Parathyroid adenoma (tissue), 2 donors: Measurements from ENCODE around the gene HAAO.

ENCODE experiments used
- H2AFZ ChIP-seq: fragments of 300-600 bp; sonication (generic); one replicate; pipeline ENCODE4 v1.7.0; 2017; ENCODE audit warnings: antibody characterized with exemption, mild to moderate bottlenecking
- H3K27ac ChIP-seq: fragments of 300-600 bp; sonication (generic); one replicate; pipeline ENCODE4 v1.7.0; 2017
- H3K27me3 ChIP-seq: fragments of 300-600 bp; sonication (generic); one replicate; pipeline ENCODE4 v1.7.0; 2017; ENCODE audit warnings: low read length; ENCODE audit not compliant: control insufficient read depth, insufficient read depth
- H3K36me3 ChIP-seq: fragments of 300-600 bp; sonication (generic); one replicate; pipeline ENCODE4 v1.7.0; 2017; ENCODE audit warnings: low read length; ENCODE audit not compliant: control insufficient read depth, insufficient read depth
- H3K4me1 ChIP-seq: fragments of 300-600 bp; sonication (generic); one replicate; pipeline ENCODE4 v1.7.0; 2017; ENCODE audit warnings: control low read depth
- H3K4me2 ChIP-seq: fragments of 300-600 bp; sonication (generic); one replicate; pipeline ENCODE4 v1.7.0; 2017; ENCODE audit warnings: low read length
- H3K4me3 ChIP-seq: fragments of 300-600 bp; sonication (generic); one replicate; pipeline ENCODE4 v1.7.0; 2017; ENCODE audit warnings: low read depth, low read length
- H3K79me2 ChIP-seq: fragments of 300-600 bp; sonication (generic); one replicate; pipeline ENCODE4 v1.7.0; 2017; ENCODE audit warnings: control low read depth
- H3K9ac ChIP-seq: fragments of 300-600 bp; sonication (generic); one replicate; pipeline ENCODE4 v1.7.0; 2017; ENCODE audit warnings: mild to moderate bottlenecking
- H3K9me3 ChIP-seq: fragments of 300-600 bp; sonication (generic); one replicate; pipeline ENCODE4 v1.7.0; 2017; ENCODE audit warnings: low read length; ENCODE audit not compliant: control insufficient read depth
- TF ChIP-seq, protein P1 (sequence below): fragments of 300-600 bp; sonication (generic); IDR thresholded peaks from one replicate; pipeline ENCODE4 v1.7.0; 2017; ENCODE audit warnings: antibody characterized with exemption, mild to moderate bottlenecking
- donor health status: primary hyperparathyroidism.

The HAAO gene

GRCh38 chr2:42826231-42826630 is 33.8 kb upstream of the HAAO start:
- Histone ChIP-seq H2AFZ (no peak overlapping the region), H3K4me3 (no peak overlapping the region), H3K27me3 (no peaks in the 10 kb centered on the region), H3K9ac (no peak overlapping the region), H3K4me2 (no peak overlapping the region), H3K79me2 (no peaks in the 10 kb centered on the region), H3K27ac (no peak overlapping the region), H3K36me3 (no peaks in the 10 kb centered on the region), H3K4me1 (no peaks in the 10 kb centered on the region), H3K9me3 (no peaks in the 10 kb centered on the region)
- TF ChIP-seq, protein P1, sequence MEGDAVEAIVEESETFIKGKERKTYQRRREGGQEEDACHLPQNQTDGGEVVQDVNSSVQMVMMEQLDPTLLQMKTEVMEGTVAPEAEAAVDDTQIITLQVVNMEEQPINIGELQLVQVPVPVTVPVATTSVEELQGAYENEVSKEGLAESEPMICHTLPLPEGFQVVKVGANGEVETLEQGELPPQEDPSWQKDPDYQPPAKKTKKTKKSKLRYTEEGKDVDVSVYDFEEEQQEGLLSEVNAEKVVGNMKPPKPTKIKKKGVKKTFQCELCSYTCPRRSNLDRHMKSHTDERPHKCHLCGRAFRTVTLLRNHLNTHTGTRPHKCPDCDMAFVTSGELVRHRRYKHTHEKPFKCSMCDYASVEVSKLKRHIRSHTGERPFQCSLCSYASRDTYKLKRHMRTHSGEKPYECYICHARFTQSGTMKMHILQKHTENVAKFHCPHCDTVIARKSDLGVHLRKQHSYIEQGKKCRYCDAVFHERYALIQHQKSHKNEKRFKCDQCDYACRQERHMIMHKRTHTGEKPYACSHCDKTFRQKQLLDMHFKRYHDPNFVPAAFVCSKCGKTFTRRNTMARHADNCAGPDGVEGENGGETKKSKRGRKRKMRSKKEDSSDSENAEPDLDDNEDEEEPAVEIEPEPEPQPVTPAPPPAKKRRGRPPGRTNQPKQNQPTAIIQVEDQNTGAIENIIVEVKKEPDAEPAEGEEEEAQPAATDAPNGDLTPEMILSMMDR, result no peak

DNA sequence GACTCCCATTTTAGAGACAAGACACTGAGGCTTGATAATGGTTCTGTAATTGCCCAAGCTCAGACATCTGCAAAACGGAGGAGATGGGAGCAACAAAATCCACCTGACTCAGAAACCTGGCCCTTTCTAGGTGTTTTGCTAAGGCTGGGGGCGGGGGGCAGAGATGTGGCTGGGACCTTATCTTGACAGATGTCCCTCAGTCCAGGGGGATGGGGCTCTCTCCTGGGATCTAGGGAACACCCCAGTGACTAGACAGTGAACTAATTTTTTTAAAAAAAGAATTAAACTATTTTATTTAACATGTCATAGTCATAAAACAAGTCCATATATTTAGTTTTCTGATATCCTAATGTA is 32.0 kb upstream of the HAAO start:
- no peaks in the 10 kb centered on the region for H3K9me3 ChIP-seq
- H3K79me2 ChIP-seq, result no peaks in the 10 kb centered on the region
- H2AFZ ChIP-seq, result no peak overlapping the region
- TF ChIP-seq, protein P1, result no peak
- no peaks in the 10 kb centered on the region for H3K36me3 ChIP-seq
- no peak overlapping the region for H3K4me3 ChIP-seq
- no peak overlapping the region for H3K9ac ChIP-seq
- H3K4me2 ChIP-seq, result no peak overlapping the region
- no peak overlapping the region for H3K27ac ChIP-seq
- no peaks in the 10 kb centered on the region for H3K27me3 ChIP-seq
- no peaks in the 10 kb centered on the region for H3K4me1 ChIP-seq

DNA sequence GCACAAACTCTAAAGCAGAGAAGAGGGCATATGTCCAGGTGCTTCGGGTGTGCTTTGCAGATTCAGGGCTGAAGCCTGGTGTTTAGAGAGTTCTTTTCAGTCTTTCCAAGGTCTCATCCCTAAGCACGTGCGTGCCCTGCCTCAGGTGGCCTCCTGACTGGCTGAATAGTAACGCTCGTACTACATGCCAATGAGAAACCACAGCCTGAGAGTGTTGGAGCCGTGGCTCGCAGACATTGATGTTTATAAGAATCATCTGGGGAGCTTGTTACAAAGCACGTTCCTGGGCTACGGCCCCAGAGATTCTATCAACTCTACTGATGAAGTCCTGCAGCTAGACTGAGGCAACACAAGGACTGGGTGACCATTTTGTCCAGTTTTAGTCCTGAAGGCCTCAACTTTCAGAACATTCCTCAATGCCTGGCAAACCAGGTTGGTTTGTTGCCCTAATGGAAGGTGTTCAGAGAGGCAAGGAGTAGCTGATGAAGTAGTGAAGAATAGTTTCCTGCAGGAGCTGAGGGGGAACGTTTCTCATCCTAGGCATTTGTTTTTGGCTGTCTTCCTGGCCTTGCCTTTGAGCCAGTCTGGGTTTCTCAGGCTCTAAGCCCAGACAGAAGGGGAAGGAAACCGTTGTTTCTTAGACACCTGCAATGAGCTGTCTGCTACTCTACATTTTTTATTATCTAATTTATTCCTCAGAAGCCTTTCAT is 31.5 kb upstream of the HAAO start:
- Histone ChIP-seq H3K36me3 (no peaks in the 10 kb centered on the region), H3K27ac (no peak overlapping the region), H3K27me3 (no peaks in the 10 kb centered on the region), H3K79me2 (no peaks in the 10 kb centered on the region), H2AFZ (no peak overlapping the region), H3K9ac (no peak overlapping the region), H3K4me1 (no peaks in the 10 kb centered on the region), H3K9me3 (no peaks in the 10 kb centered on the region), H3K4me2 (no peak overlapping the region), H3K4me3 (no peak overlapping the region)
- TF ChIP-seq, protein P1, result no peak

GRCh38 chr2:42819160-42819559 is 26.8 kb upstream of the HAAO start:
- H2AFZ ChIP-seq, result no peak overlapping the region
- no peak overlapping the region for H3K4me3 ChIP-seq
- no peaks in the 10 kb centered on the region for H3K4me1 ChIP-seq
- H3K27me3 ChIP-seq, result no peaks in the 10 kb centered on the region
- TF ChIP-seq, protein P1, result no peak
- no peak overlapping the region for H3K4me2 ChIP-seq
- H3K9ac ChIP-seq, result no peak overlapping the region
- no peaks in the 10 kb centered on the region for H3K36me3 ChIP-seq
- H3K79me2 ChIP-seq, result no peaks in the 10 kb centered on the region
- no peaks in the 10 kb centered on the region for H3K9me3 ChIP-seq
- H3K27ac ChIP-seq, result no peak overlapping the region

- Histone ChIP-seq H3K4me3 (no peak overlapping the region), H3K9me3 (no peaks in the 10 kb centered on the region), H3K4me1 (no peaks in the 10 kb centered on the region), H3K27ac (no peak overlapping the region), H2AFZ (no peak overlapping the region), H3K9ac (no peak overlapping the region), H3K4me2 (no peak overlapping the region), H3K27me3 (no peaks in the 10 kb centered on the region), H3K36me3 (no peaks in the 10 kb centered on the region), H3K79me2 (no peaks in the 10 kb centered on the region)
- TF ChIP-seq, protein P1, result no peak
These were observed 23.3 kb upstream of the HAAO start for GRCh38 chr2:42815726-42816125.
